ENCODE results near the gene FKRP.
"Not testable (repeated sequence)": the region's sequence is repeated elsewhere in the genome, so short reads cannot be mapped to it uniquely, and the experiment has no call there.

FKRP gene

GRCh38 chr19:46797881-46798280 lies 52.0 kb downstream of the FKRP start:
- no peaks in the 10 kb centered on the region for H3K27me3 ChIP-seq (ENCODE audit: control insufficient read depth in 1 of 2, insufficient read depth in 2 of 2, low read length in 2 of 2)
- H3K9ac ChIP-seq (ENCODE audit: low read depth in 1 of 2, low read length in 2 of 2) = no peak overlapping the region
- no peaks in the 10 kb centered on the region for H3K4me1 ChIP-seq (ENCODE audit: control insufficient read depth in 1 of 2, insufficient read depth in 2 of 2, low read length in 2 of 2)
- H3K36me3 ChIP-seq (ENCODE audit: control insufficient read depth in 1 of 2, insufficient read depth in 2 of 2, low read length in 2 of 2) = no peaks in the 10 kb centered on the region
- H3K9me3 ChIP-seq (ENCODE audit: control insufficient read depth in 1 of 2, low read length in 2 of 2) = no peaks in the 10 kb centered on the region
- no peak overlapping the region for H3K4me3 ChIP-seq (ENCODE audit: low read depth in 1 of 2, low read length in 2 of 2)
- H3K27ac ChIP-seq (ENCODE audit: low read depth, low read length) = no peak overlapping the region

GRCh38 chr19:46798713-46799112 lies 52.9 kb downstream of the FKRP start:
- no peaks in the 10 kb centered on the region for H3K27me3 ChIP-seq (ENCODE audit: control insufficient read depth in 1 of 2, insufficient read depth in 2 of 2, low read length in 2 of 2)
- no peak overlapping the region for H3K4me3 ChIP-seq (ENCODE audit: low read depth in 1 of 2, low read length in 2 of 2)
- no peaks in the 10 kb centered on the region for H3K9me3 ChIP-seq (ENCODE audit: control insufficient read depth in 1 of 2, low read length in 2 of 2)
- H3K4me1 ChIP-seq (ENCODE audit: control insufficient read depth in 1 of 2, insufficient read depth in 2 of 2, low read length in 2 of 2) = no peaks in the 10 kb centered on the region
- no peak overlapping the region for H3K9ac ChIP-seq (ENCODE audit: low read depth in 1 of 2, low read length in 2 of 2)
- no peak overlapping the region for H3K27ac ChIP-seq (ENCODE audit: low read depth, low read length)
- no peaks in the 10 kb centered on the region for H3K36me3 ChIP-seq (ENCODE audit: control insufficient read depth in 1 of 2, insufficient read depth in 2 of 2, low read length in 2 of 2)

- Histone ChIP-seq H3K27ac (ENCODE audit: low read depth, low read length) (no peak overlapping the region), H3K9ac (ENCODE audit: low read depth in 1 of 2, low read length in 2 of 2) (no peak overlapping the region)
Measured at GRCh38 chr19:46802152-46802551, 56.3 kb downstream of the FKRP start.

GRCh38 chr19:46803555-46803954 lies 57.7 kb downstream of the FKRP start:
- no peaks in the 10 kb centered on the region for H3K27me3 ChIP-seq (ENCODE audit: control insufficient read depth in 1 of 2, insufficient read depth in 2 of 2, low read length in 2 of 2)
- H3K9ac ChIP-seq (ENCODE audit: low read depth in 1 of 2, low read length in 2 of 2) = no peak overlapping the region
- peak overlapping the region; percentile 32 for H3K27ac ChIP-seq (ENCODE audit: low read depth, low read length)
- no peaks in the 10 kb centered on the region for H3K9me3 ChIP-seq (ENCODE audit: control insufficient read depth in 1 of 2, low read length in 2 of 2)
- H3K4me3 ChIP-seq (ENCODE audit: low read depth in 1 of 2, low read length in 2 of 2) = no peak overlapping the region
- no peaks in the 10 kb centered on the region for H3K4me1 ChIP-seq (ENCODE audit: control insufficient read depth in 1 of 2, insufficient read depth in 2 of 2, low read length in 2 of 2)
- H3K36me3 ChIP-seq (ENCODE audit: control insufficient read depth in 1 of 2, insufficient read depth in 2 of 2, low read length in 2 of 2) = no peaks in the 10 kb centered on the region

More at GRCh38 chr19:46802152-46802551, 56.3 kb downstream of the FKRP start:
- Histone ChIP-seq H3K36me3 (ENCODE audit: control insufficient read depth in 1 of 2, insufficient read depth in 2 of 2, low read length in 2 of 2) (no peaks in the 10 kb centered on the region), H3K4me1 (ENCODE audit: control insufficient read depth in 1 of 2, insufficient read depth in 2 of 2, low read length in 2 of 2) (no peaks in the 10 kb centered on the region), H3K4me3 (ENCODE audit: low read depth in 1 of 2, low read length in 2 of 2) (no peak overlapping the region), H3K27me3 (ENCODE audit: control insufficient read depth in 1 of 2, insufficient read depth in 2 of 2, low read length in 2 of 2) (no peaks in the 10 kb centered on the region), H3K9me3 (ENCODE audit: control insufficient read depth in 1 of 2, low read length in 2 of 2) (no peaks in the 10 kb centered on the region)

- not testable (repeated sequence) for H3K9me3 ChIP-seq (ENCODE audit: control insufficient read depth in 1 of 2, low read length in 2 of 2); H3K4me3 ChIP-seq (ENCODE audit: low read depth in 1 of 2, low read length in 2 of 2); H3K27ac ChIP-seq (ENCODE audit: low read depth, low read length); H3K27me3 ChIP-seq (ENCODE audit: control insufficient read depth in 1 of 2, insufficient read depth in 2 of 2, low read length in 2 of 2); H3K4me1 ChIP-seq (ENCODE audit: control insufficient read depth in 1 of 2, insufficient read depth in 2 of 2, low read length in 2 of 2); H3K36me3 ChIP-seq (ENCODE audit: control insufficient read depth in 1 of 2, insufficient read depth in 2 of 2, low read length in 2 of 2); H3K9ac ChIP-seq (ENCODE audit: low read depth in 1 of 2, low read length in 2 of 2)
Measured at GRCh38 chr19:46804432-46804831, 58.6 kb downstream of the FKRP start.

- no peak overlapping the region for H3K27ac ChIP-seq (ENCODE audit: low read depth, low read length)
- no peak overlapping the region for H3K4me3 ChIP-seq (ENCODE audit: low read depth in 1 of 2, low read length in 2 of 2)
- H3K9me3 ChIP-seq (ENCODE audit: control insufficient read depth in 1 of 2, low read length in 2 of 2) = no peaks in the 10 kb centered on the region
- no peak overlapping the region for H3K9ac ChIP-seq (ENCODE audit: low read depth in 1 of 2, low read length in 2 of 2)
- H3K4me1 ChIP-seq (ENCODE audit: control insufficient read depth in 1 of 2, insufficient read depth in 2 of 2, low read length in 2 of 2) = no peaks in the 10 kb centered on the region
- no peaks in the 10 kb centered on the region for H3K27me3 ChIP-seq (ENCODE audit: control insufficient read depth in 1 of 2, insufficient read depth in 2 of 2, low read length in 2 of 2)
- no peaks in the 10 kb centered on the region for H3K36me3 ChIP-seq (ENCODE audit: control insufficient read depth in 1 of 2, insufficient read depth in 2 of 2, low read length in 2 of 2)
Measured at GRCh38 chr19:46806656-46807055, 60.8 kb downstream of the FKRP start.

Measured in duodenal mucosa (tissue), 2 donors.